Heart left ventricle (tissue), 13 donors: ENCODE measurements around the gene ILF2.
"Not testable (repeated sequence)": the region's sequence is repeated elsewhere in the genome, so short reads cannot be mapped to it uniquely, and the experiment has no call there.

Experiments
- POLR2A ChIP-seq, 2 donors: fragments of 450-650 bp; IDR thresholded peaks; one replicate each; pipeline ENCODE4 v1.6.1; 2017; ENCODE audit warnings: antibody characterized with exemption in 2 of 2, mild to moderate bottlenecking in 2 of 2, moderate library complexity in 2 of 2
- TF ChIP-seq, protein P1 (sequence below), 12 donors: fragments of 200-600 bp; sonication (generic) in 4 of 12; IDR thresholded peaks; one replicate each; pipeline versions ENCODE4 v1.5.0 to v1.8.0; 2018 to 2022; ENCODE audit warnings: antibody characterized with exemption in 12 of 12, mild to moderate bottlenecking in 5 of 12
- donor health status: ischemic (EF 13 %, LVEDD 7.1; RV severe dilation, severe dysfunction).
- donor health status: DM: no; HTN: yes; CAD: no.
- donor health status: DM: no; HTN: no; CAD: no.
- donor health status: ischemic (EF 25% LVEDD 6.9; RV normal size, moderate dysfunction).
- donor health status: ischemic (EF 25% LVEDD 5.7; RV mildly dilated, moderate dysfunction).
- donor health status: ischemic (EF 35%, LVEDD 5.7; RV mildly dilated, moderate dysfunction).
- donor health status: nonischemic (EF 11% LVEDD 7.7; RV severe dilation, severe dysfunction).
- donor health status: DM: yes; HTN: yes; CAD: no.
- donor health status: PGD.
- donor health status: ischemic (EF 29% LVEDD 5.4; RV normal size, mild dysfunction).
- donor health status: nonischemic (EF 23%, LVEDD 6.1; RV moderate dilation, normal function).

DNA sequence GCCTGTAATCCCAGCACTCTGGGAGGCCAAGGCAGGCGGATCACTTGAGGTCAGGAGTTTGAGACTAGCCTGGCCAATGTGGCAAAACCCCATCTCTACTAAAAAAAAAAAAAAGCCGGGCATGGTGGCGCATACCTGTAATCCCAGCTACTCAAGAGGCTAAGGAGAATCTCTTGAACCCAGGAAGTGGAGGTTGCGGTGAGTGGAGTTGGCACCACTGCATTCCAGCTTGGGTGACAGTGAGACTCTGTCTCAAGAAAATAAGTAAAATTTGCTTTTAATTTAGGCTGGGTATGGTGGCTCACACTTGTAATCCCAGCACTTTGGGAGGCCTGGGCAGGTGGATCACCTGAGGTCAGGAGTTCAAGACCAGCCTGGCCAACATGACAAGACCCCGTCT lies 30.6 kb downstream of the ILF2 start:
- TF ChIP-seq, protein P1, sequence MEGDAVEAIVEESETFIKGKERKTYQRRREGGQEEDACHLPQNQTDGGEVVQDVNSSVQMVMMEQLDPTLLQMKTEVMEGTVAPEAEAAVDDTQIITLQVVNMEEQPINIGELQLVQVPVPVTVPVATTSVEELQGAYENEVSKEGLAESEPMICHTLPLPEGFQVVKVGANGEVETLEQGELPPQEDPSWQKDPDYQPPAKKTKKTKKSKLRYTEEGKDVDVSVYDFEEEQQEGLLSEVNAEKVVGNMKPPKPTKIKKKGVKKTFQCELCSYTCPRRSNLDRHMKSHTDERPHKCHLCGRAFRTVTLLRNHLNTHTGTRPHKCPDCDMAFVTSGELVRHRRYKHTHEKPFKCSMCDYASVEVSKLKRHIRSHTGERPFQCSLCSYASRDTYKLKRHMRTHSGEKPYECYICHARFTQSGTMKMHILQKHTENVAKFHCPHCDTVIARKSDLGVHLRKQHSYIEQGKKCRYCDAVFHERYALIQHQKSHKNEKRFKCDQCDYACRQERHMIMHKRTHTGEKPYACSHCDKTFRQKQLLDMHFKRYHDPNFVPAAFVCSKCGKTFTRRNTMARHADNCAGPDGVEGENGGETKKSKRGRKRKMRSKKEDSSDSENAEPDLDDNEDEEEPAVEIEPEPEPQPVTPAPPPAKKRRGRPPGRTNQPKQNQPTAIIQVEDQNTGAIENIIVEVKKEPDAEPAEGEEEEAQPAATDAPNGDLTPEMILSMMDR (IDR thresholded peaks at IDR 0.05): not testable (repeated sequence)
- TF ChIP-seq POLR2A (IDR thresholded peaks at IDR 0.05): not testable (repeated sequence)
